ENCODE data around the gene KATNIP. TPM values are rescaled to one million over a fixed set of nuclear protein-coding genes. Genes with fewer than 3 reads are reported as not detected.

KATNIP gene
- total and polyA plus RNA-seq, 2 of the 13 experiments (the other 11 are each of a cell fraction or from before 2014, with no cell fraction given), result 9.7 to 12.0 TPM

GRCh38 chr16:27598220-27598619, 48.3 kb downstream of the KATNIP start:
- 92% methylated on average over 6 of the region's 6 CpGs for WGBS (ENCODE audit: low lambda C conversion rate)
- BruUV-seq (replicated peaks), result no TSS peak
- Histone ChIP-seq H3K27ac (ENCODE audit: extremely low read length, insufficient read depth, low read length) (no peak overlapping the region), H3K36me3 (replicated peaks in 1 of 2; ENCODE audit: control insufficient read depth in 1 of 2, insufficient read depth in 2 of 2, low read length in 2 of 2) (no peaks in the 10 kb centered on the region), H3K9ac (ENCODE audit: insufficient read depth, low read depth, low read length) (no peak overlapping the region), H2AFZ (ENCODE audit: low read length) (no peak overlapping the region), H3K4me3 (replicated peaks in 1 of 3; ENCODE audit: insufficient read depth in 1 of 3, low read depth in 2 of 3, low read length in 3 of 3) (no peak overlapping the region), H3K4me1 (ENCODE audit: insufficient read depth, low read length) (peaks cover 14% of the 10 kb centered on the region), H3K27me3 (ENCODE audit: control insufficient read depth in 1 of 2, insufficient read depth in 2 of 2, low read length in 2 of 2) (no peaks in the 10 kb centered on the region), H3K9me3 (ENCODE audit: low read length) (no peaks in the 10 kb centered on the region), H3K4me2 (ENCODE audit: low read depth, low read length) (no peak overlapping the region), H4K20me1 (ENCODE audit: insufficient read depth, low read length) (no peaks in the 10 kb centered on the region), H3K79me2 (ENCODE audit: insufficient read depth, low read length) (no peaks in the 10 kb centered on the region)
- intact Hi-C loops (cut with micrococcal nuclease; ENCODE audit: unreplicated experiment), result no loop called here
- ATAC-seq, result no peak
- in situ Hi-C loops (cut with HindIII; ENCODE audit: extremely low pct_ligation_motif_present, low pct_unique_long_range_greater_than_20kb), result no loop called here
- CTCF ChIA-PET (ENCODE audit: low intra/inter-chr PET ratio, low total read pairs), result no interaction called here
- POLR2A ChIA-PET, result no interaction called here
- no peak for DNase-seq (ENCODE audit: low spot score)
- FAIRE-seq, result no peak
- no peak for TF ChIP-seq JUND (CRISPR knock-in tag; IDR thresholded peaks at IDR 0.05)
- TF ChIP-seq SIX1 (CRISPR knock-in tag; IDR thresholded peaks at IDR 0.05; ENCODE audit: borderline replicate concordance), result no peak
- TF ChIP-seq ZNF101 (CRISPR knock-in tag; IDR thresholded peaks at IDR 0.05; ENCODE audit: borderline replicate concordance, low read depth), result no peak
- TF ChIP-seq, protein P1, sequence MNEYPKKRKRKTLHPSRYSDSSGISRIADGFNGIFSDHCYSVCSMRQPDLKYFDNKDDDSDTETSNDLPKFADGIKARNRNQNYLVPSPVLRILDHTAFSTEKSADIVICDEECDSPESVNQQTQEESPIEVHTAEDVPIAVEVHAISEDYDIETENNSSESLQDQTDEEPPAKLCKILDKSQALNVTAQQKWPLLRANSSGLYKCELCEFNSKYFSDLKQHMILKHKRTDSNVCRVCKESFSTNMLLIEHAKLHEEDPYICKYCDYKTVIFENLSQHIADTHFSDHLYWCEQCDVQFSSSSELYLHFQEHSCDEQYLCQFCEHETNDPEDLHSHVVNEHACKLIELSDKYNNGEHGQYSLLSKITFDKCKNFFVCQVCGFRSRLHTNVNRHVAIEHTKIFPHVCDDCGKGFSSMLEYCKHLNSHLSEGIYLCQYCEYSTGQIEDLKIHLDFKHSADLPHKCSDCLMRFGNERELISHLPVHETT (CRISPR knock-in tag; conservative IDR thresholded peaks at IDR 0.05), result no peak
- TF ChIP-seq, protein P2, sequence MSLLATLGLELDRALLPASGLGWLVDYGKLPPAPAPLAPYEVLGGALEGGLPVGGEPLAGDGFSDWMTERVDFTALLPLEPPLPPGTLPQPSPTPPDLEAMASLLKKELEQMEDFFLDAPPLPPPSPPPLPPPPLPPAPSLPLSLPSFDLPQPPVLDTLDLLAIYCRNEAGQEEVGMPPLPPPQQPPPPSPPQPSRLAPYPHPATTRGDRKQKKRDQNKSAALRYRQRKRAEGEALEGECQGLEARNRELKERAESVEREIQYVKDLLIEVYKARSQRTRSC (CRISPR knock-in tag; IDR thresholded peaks at IDR 0.05; ENCODE audit: low read depth), result no peak
- TF ChIP-seq U2AF2 (IDR thresholded peaks at IDR 0.05; ENCODE audit: low read depth, low read length), result no peak
- no peak for TF ChIP-seq ZNF709 (CRISPR knock-in tag; IDR thresholded peaks at IDR 0.05)
- TF ChIP-seq SP1 (IDR thresholded peaks at IDR 0.05), result no peak
- no peak for TF ChIP-seq SP1 (CRISPR knock-in tag; IDR thresholded peaks at IDR 0.05)
- no peak for TF ChIP-seq ZNF749 (CRISPR knock-in tag; IDR thresholded peaks at IDR 0.05; ENCODE audit: borderline replicate concordance)
- TF ChIP-seq TSC22D2 (CRISPR knock-in tag; IDR thresholded peaks at IDR 0.05; ENCODE audit: borderline replicate concordance), result no peak
- TF ChIP-seq CREB1 (IDR thresholded peaks at IDR 0.05), result no peak
- TF ChIP-seq CREB1 (CRISPR knock-in tag; IDR thresholded peaks at IDR 0.05), result no peak
- no peak for TF ChIP-seq CENPT (CRISPR knock-in tag; IDR thresholded peaks at IDR 0.05; ENCODE audit: low read depth)
- TF ChIP-seq PBX2 (CRISPR knock-in tag; IDR thresholded peaks at IDR 0.05), result no peak
- TF ChIP-seq KLF15 (CRISPR knock-in tag; IDR thresholded peaks at IDR 0.05; ENCODE audit: borderline replicate concordance), result no peak
- no peak for TF ChIP-seq U2AF1 (optimal IDR thresholded peaks at IDR 0.05; ENCODE audit: low read depth, low read length)
- no peak for TF ChIP-seq ATF7 (IDR thresholded peaks at IDR 0.05)
- no peak for TF ChIP-seq ATF7 (CRISPR knock-in tag; IDR thresholded peaks at IDR 0.05)
- TF ChIP-seq GTF3A (CRISPR knock-in tag; conservative IDR thresholded peaks at IDR 0.05), result no peak
- TF ChIP-seq TOPORS (CRISPR knock-in tag; IDR thresholded peaks at IDR 0.05), result no peak
- TF ChIP-seq KMT2A (CRISPR knock-in tag; IDR thresholded peaks at IDR 0.05), result no peak

Measured in HepG2 (cell line).